Cardiac fibroblast (primary cell): ENCODE results near the gene MCTP1.
"Not testable (repeated sequence)": the region's sequence is repeated elsewhere in the genome, so short reads cannot be mapped to it uniquely, and the experiment has no call there.

ENCODE experiments used
- DNase-seq, 2 donors: peaks; one replicate each; pipeline versions ENCODE4 v3.0.0 to v3.0.0-alpha.2; 2010; ENCODE audit warnings: low read depth in 2 of 2
- H3K4me3 ChIP-seq, 2 donors: replicated peaks in 1 of 2; 1 replicate in 1 of 2; 2 replicates in 1 of 2; pipeline ENCODE4 v1.5.1; 2011; ENCODE audit warnings: low read depth in 2 of 2, low read length in 2 of 2, mild to moderate bottlenecking in 2 of 2, moderate library complexity in 1 of 2
- CTCF ChIP-seq: IDR thresholded peaks from one replicate; pipeline ENCODE4 v1.5.1; 2011; ENCODE audit warnings: low read depth, mild to moderate bottlenecking, low read length, inconsistent platforms

The MCTP1 gene

GRCh38 chr5:95152535-95152934, 132.4 kb downstream of the MCTP1 start:
- DNase-seq: no peak
- no peak for TF ChIP-seq CTCF
- no peak overlapping the region for H3K4me3 ChIP-seq

GRCh38 chr5:95152131-95152530, 132.8 kb downstream of the MCTP1 start:
- no peak for DNase-seq
- TF ChIP-seq CTCF: no peak
- H3K4me3 ChIP-seq: no peak overlapping the region

- DNase-seq: no peak
- TF ChIP-seq CTCF: no peak
- H3K4me3 ChIP-seq: no peak overlapping the region
Observed at GRCh38 chr5:95151694-95152093, 133.2 kb downstream of the MCTP1 start.

- no peak for TF ChIP-seq CTCF
- H3K4me3 ChIP-seq: no peak overlapping the region
- no peak for DNase-seq
Observed at GRCh38 chr5:95149387-95149786, 135.5 kb downstream of the MCTP1 start.

GRCh38 chr5:95148453-95148852, 136.4 kb downstream of the MCTP1 start:
- TF ChIP-seq CTCF: no peak
- no peak for DNase-seq
- no peak overlapping the region for H3K4me3 ChIP-seq

- DNase-seq, H3K4me3 ChIP-seq: not testable (repeated sequence)
Observed at GRCh38 chr5:95143858-95144257, 141.0 kb downstream of the MCTP1 start.

GRCh38 chr5:95142145-95142544, 142.7 kb downstream of the MCTP1 start:
- DNase-seq: no peak
- no peak for TF ChIP-seq CTCF
- H3K4me3 ChIP-seq: no peak overlapping the region
